A673 (cell line): ENCODE data around the gene CCDC33. TPM values are rescaled to one million over a fixed set of nuclear protein-coding genes. Genes with fewer than 3 reads are reported as not detected.

Experiments used
- BruUV-seq: library from RNA; stranded (reverse); fragments of 400-500 nt; replicated peaks from 2 replicates; lab custom pipeline; 2021; lab: Mats Ljungman, UMichigan
- CTCF ChIA-PET: fragments of 300-600 bp; sonication (Branson Sonifier 250); formaldehyde crosslinking; loops from one replicate; lab custom pipeline; 2022; ENCODE audit warnings: antibody characterized with exemption; lab: Charles Lee
- POLR2A ChIA-PET: fragments of 300-600 bp; sonication (Branson Sonifier 250); formaldehyde crosslinking; loops from one replicate; lab custom pipeline; 2022; ENCODE audit warnings: antibody characterized with exemption; ENCODE audit not compliant: low non-redundant PET; lab: Charles Lee
- DNase-seq: peaks from one replicate; pipeline ENCODE4 v3.0.0-alpha.2; 2015; ENCODE audit warnings: low spot score
- H3K27ac ChIP-seq: fragments of 200-600 bp; sonication (generic); 2 replicates; pipeline ENCODE4 v1.5.1; 2016; ENCODE audit warnings: mixed run types, low read depth, mild to moderate bottlenecking, mixed read lengths, antibody characterized with exemption, low read length; ENCODE audit not compliant: poor library complexity, severe bottlenecking
- H3K27me3 ChIP-seq: fragments of 200-600 bp; sonication (generic); replicated peaks from 2 replicates; pipeline ENCODE4 v1.6.1; 2017; ENCODE audit warnings: mixed run types, low read depth, mild to moderate bottlenecking, mixed read lengths, antibody characterized with exemption, low read length; ENCODE audit not compliant: insufficient read depth, poor library complexity
- H3K36me3 ChIP-seq: fragments of 200-600 bp; sonication (generic); 2 replicates; pipeline ENCODE4 v1.6.1; 2016; ENCODE audit warnings: mixed run types, mild to moderate bottlenecking, mixed read lengths, antibody characterized with exemption, low read length; ENCODE audit not compliant: insufficient read depth, poor library complexity, severe bottlenecking
- H3K4me1 ChIP-seq: fragments of 200-600 bp; sonication (generic); 2 replicates; pipeline ENCODE4 v1.6.1; 2017; ENCODE audit warnings: mixed run types, mild to moderate bottlenecking, mixed read lengths, antibody characterized with exemption, low read length; ENCODE audit not compliant: insufficient read depth, poor library complexity, severe bottlenecking
- H3K4me3 ChIP-seq: fragments of 200-600 bp; sonication (generic); 2 replicates; pipeline ENCODE4 v1.5.1; 2016; ENCODE audit warnings: low read depth, mixed run types, mild to moderate bottlenecking, mixed read lengths, low read length; ENCODE audit not compliant: poor library complexity, severe bottlenecking
- H3K9me3 ChIP-seq: fragments of 200-600 bp; sonication (generic); 2 replicates; pipeline ENCODE4 v1.6.1; 2016; ENCODE audit warnings: mixed run types, low read depth, mild to moderate bottlenecking, mixed read lengths, antibody characterized with exemption, low read length; ENCODE audit not compliant: poor library complexity, severe bottlenecking
- CTCF ChIP-seq: fragments of 300-800, 200-600 bp; sonication (generic); conservative IDR thresholded peaks from 2 replicates; pipeline ENCODE4 v1.5.1; 2017; ENCODE audit warnings: low read depth, mild to moderate bottlenecking, antibody characterized with exemption, low read length, moderate library complexity, mixed read lengths
- EZH2 ChIP-seq: fragments of 200-600 bp; sonication (generic); IDR thresholded peaks from 2 replicates; pipeline ENCODE4 v1.6.1; 2017; ENCODE audit warnings: borderline replicate concordance, low read depth, mild to moderate bottlenecking, mixed read lengths, antibody characterized with exemption, low read length; ENCODE audit not compliant: poor library complexity, severe bottlenecking
- intact Hi-C: fragments of 100-400 bp; cut with micrococcal nuclease; formaldehyde crosslinking; loops from one replicate; pipeline ENCODE4 v1.10.0; 2022; ENCODE audit not compliant: unreplicated experiment
- total RNA-seq: library from RNA; stranded (reverse); gene quantifications from 2 replicates; pipeline ENCODE4 v1.2.3, GENCODE V29; 2021

The CCDC33 gene
- total RNA-seq, 1 experiment from 2014 or later, result not detected

- Histone ChIP-seq H3K4me1 (peaks cover 57% of the 10 kb centered on the region), H3K9me3 (no peaks in the 10 kb centered on the region), H3K4me3 (no peak overlapping the region), H3K27ac (no peak overlapping the region), H3K36me3 (no peaks in the 10 kb centered on the region), H3K27me3 (no peaks in the 10 kb centered on the region)
- DNase-seq, result no peak
- no TSS peak for BruUV-seq
- CTCF ChIA-PET, result no interaction called here
- intact Hi-C loops, result no loop called here
- POLR2A ChIA-PET, result no interaction called here
- TF ChIP-seq CTCF (no peak), EZH2 (no peak)
Measured at GRCh38 chr15:74242441-74243185, 6.5 kb downstream of the CCDC33 start.

- no peaks in the 10 kb centered on the region for H3K9me3 ChIP-seq
- H3K27me3 ChIP-seq, result no peaks in the 10 kb centered on the region
- no TSS peak for BruUV-seq
- ChIA-PET CTCF (no interaction called here), POLR2A (no interaction called here)
- intact Hi-C loops, result no loop called here
- H3K36me3 ChIP-seq, result no peaks in the 10 kb centered on the region
- no peak for TF ChIP-seq EZH2
- no peak overlapping the region for H3K4me3 ChIP-seq
- H3K4me1 ChIP-seq, result peaks cover 53% of the 10 kb centered on the region
- no peak for DNase-seq
- H3K27ac ChIP-seq, result no peak overlapping the region
Measured at GRCh38 chr15:74243431-74243830, 7.3 kb downstream of the CCDC33 start.

- ChIA-PET CTCF (no interaction called here), POLR2A (interaction anchor here (0.6 kb wide), 1 partner anchor 216 kb away, joined by 5 read pairs; the partner anchor contains the start of gene UBL7)
- Histone ChIP-seq H3K4me1 (peaks cover 39% of the 10 kb centered on the region), H3K27me3 (no peaks in the 10 kb centered on the region), H3K9me3 (no peaks in the 10 kb centered on the region), H3K36me3 (no peaks in the 10 kb centered on the region), H3K4me3 (peak overlapping the region; percentile 9), H3K27ac (no peak overlapping the region)
- no peak for DNase-seq
- intact Hi-C loops, result no loop called here
- TF ChIP-seq CTCF, result no peak
- no peak for TF ChIP-seq EZH2
- BruUV-seq, result no TSS peak
Measured at GRCh38 chr15:74244822-74245341, 8.8 kb downstream of the CCDC33 start.
